Fibroblast of mammary gland (primary cell): Measurements from ENCODE around the gene TRIM62.
"Not testable (repeated sequence)": the region's sequence is repeated elsewhere in the genome, so short reads cannot be mapped to it uniquely, and the experiment has no call there.

Experiments used
- DNase-seq: peaks from one replicate; pipeline ENCODE4 v3.0.0-alpha.2; 2010; ENCODE audit warnings: low read depth
- H3K4me3 ChIP-seq: 2 replicates; pipeline ENCODE4 v1.5.1; 2011; ENCODE audit warnings: low read depth, mild to moderate bottlenecking, low read length, moderate library complexity; ENCODE audit not compliant: control insufficient read depth
- TF ChIP-seq, protein P1 (sequence below): conservative IDR thresholded peaks from 2 replicates; pipeline ENCODE4 v1.5.1; 2011; ENCODE audit warnings: low read depth, low read length, inconsistent platforms; ENCODE audit not compliant: control insufficient read depth, insufficient read depth

TRIM62 gene

DNA sequence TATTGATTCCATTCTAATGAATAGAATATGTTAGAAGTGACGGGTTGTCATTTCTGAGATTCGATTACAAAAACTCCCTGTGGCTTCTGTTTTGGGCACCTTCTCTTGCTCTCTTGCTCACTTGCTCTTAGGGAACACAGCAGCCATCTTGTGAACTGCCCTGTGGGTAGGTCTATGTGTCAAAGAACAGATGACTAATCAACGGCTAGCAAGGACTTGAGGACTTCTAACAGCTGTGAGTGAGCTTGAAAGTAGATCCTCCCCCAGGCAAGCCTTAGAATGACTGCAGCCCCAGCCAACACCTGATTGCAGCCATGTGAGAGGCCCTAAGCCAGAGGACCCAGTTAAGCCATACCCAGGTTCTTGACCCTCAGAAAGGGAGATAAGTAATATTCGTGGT is 51.5 kb downstream of the TRIM62 start:
- TF ChIP-seq, protein P1, sequence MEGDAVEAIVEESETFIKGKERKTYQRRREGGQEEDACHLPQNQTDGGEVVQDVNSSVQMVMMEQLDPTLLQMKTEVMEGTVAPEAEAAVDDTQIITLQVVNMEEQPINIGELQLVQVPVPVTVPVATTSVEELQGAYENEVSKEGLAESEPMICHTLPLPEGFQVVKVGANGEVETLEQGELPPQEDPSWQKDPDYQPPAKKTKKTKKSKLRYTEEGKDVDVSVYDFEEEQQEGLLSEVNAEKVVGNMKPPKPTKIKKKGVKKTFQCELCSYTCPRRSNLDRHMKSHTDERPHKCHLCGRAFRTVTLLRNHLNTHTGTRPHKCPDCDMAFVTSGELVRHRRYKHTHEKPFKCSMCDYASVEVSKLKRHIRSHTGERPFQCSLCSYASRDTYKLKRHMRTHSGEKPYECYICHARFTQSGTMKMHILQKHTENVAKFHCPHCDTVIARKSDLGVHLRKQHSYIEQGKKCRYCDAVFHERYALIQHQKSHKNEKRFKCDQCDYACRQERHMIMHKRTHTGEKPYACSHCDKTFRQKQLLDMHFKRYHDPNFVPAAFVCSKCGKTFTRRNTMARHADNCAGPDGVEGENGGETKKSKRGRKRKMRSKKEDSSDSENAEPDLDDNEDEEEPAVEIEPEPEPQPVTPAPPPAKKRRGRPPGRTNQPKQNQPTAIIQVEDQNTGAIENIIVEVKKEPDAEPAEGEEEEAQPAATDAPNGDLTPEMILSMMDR = no peak
- DNase-seq = peak; percentile 64
- H3K4me3 ChIP-seq = no peak overlapping the region

GRCh38 chr1:33128781-33129180 is 53.1 kb downstream of the TRIM62 start:
- no peak for DNase-seq
- no peak overlapping the region for H3K4me3 ChIP-seq
- TF ChIP-seq, protein P1 = no peak

DNA sequence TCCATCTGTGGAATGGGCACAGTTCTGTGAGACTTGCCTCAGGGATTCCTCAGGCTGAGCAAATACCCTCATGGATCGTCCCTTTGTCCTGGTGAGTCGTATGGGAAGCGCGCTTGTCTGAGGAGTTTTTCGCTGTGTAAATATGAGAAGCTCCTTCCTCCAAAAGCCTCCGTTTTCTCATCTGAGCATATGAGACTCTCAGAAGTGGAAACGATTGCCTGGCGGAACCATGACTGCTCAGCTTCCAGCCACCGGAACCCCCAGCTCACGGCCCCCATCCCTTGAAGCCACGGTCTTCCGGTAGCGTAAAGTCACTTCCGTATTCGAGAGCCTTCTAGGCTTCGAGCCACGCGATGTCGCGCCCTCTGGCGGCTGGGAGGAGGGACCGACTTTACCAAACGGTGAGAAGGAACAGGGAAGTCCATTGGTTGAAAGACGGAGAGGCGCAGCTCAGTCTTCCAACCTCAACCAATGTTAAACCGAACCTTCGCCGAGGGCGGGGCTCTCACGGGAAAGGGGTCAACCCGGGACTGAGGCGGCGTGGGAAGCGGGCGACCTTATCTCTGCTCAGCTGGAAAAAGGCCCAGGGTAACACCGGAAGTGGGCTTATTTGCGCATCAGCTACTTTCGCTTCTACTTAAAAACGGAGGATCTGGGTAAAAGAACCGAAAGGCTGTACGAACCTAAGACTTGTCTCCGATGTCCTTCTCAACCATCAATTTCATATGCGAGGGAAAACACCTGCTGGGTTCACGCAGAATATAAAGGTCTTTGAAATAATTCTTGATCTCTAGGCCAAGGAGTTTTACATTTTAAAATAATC is 54.6 kb downstream of the TRIM62 start:
- H3K4me3 ChIP-seq = peak overlapping the region; percentile 94
- TF ChIP-seq, protein P1 = peak; percentile 96
- DNase-seq = peak; percentile 99

- TF ChIP-seq, protein P1 = no peak
- H3K4me3 ChIP-seq = peak overlapping the region; percentile 94
- no peak for DNase-seq
Observed at GRCh38 chr1:33126411-33127000, 55.3 kb downstream of the TRIM62 start.

DNA sequence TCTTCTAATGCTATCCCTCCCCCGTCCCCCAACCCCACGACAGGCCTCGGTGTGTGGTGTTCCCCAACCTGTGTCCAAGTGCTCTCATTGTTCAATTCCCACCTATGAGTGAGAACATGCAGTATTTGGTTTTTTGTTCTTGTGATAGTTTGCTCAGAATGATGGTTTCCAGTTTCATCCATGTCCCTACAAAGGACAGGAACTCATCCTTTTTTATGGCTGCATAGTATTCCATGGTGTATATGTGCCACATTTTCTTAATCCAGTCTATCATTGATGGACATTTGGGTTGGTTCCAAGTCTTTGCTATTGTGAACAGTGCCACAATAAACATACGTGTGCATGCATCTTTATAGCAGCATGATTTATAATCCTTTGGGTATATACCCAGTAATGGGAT is 57.2 kb downstream of the TRIM62 start:
- DNase-seq, H3K4me3 ChIP-seq: not testable (repeated sequence)

DNA sequence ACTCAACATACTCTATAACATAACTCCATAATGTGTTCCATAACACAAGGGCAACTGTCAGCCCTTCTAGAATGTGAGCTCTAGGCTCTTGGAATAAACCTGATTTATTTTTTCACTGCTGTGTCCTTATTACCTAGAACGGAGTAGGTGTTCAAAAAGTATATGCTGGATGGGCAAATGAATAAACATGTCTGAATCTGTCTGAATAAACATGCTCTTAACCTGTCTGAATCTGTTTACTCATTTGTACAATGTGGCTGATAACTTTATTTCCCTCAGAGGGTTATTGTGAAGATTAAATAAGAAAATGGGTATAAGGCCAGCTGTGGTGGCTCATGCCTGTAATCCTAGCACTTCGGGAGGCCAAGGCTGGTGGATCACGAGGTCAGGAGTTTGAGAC is 58.6 kb downstream of the TRIM62 start:
- TF ChIP-seq, protein P1 = no peak
- DNase-seq = no peak
- no peak overlapping the region for H3K4me3 ChIP-seq

DNA sequence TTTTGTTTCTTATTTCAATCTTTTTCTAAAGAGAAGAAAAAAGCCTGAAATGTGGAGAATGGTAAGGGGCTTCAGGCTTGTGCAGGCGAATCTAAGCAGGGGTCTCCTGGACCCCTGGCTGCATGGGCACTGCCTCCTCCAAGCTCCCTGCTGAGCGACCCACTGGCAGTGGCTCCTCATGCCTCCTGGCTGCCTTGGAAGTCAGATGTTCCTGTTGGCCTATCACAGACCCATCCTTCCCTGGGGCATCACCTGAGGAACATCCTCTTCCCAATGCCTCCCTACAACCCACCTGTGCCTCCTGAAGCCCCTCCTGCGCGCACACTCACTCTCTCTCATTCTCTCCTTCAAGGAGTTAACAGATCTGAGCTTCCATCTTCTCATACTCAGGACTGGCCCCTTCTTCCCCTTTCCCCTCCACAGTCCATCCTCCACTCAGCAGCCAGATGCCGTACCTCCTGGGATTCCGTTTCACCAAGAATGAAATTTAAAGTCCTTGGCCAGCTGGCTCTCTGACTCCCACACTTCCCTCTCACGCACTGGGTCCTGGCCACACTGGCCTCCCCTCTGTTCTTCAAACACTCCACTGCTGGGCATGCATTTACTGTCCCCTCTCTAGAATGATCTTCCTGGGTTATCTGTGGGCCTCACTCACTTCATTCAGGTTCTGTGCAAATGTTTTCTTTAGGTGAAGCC is 59.2 kb downstream of the TRIM62 start:
- TF ChIP-seq, protein P1 = no peak
- no peak for DNase-seq
- no peak overlapping the region for H3K4me3 ChIP-seq
